Central memory CD8-positive, alpha-beta T cell (primary cell): ENCODE data around the gene AFDN.

Experiments
- ATAC-seq: fragments of 150-1000 bp; cut with Tn5 transposase; replicated peaks from 2 replicates; pipeline ENCODE4 v1.10.0; 2022; ENCODE audit warnings: mild to moderate bottlenecking, moderate FRiP score, moderate number of reproducible peaks; ENCODE audit not compliant: poor library complexity, severe bottlenecking; ENCODE audit errors: extremely low read depth
- DNase-seq, 2 donors: peaks; one replicate each; pipeline ENCODE4 v3.0.0; 2021; ENCODE audit warnings: low spot score in 2 of 2
- H3K27ac Mint-ChIP-seq: one replicate; pipeline ENCODE4 v1.8.0; 2022; ENCODE audit warnings: low read depth, mild to moderate bottlenecking, moderate library complexity, mixed read lengths
- H3K27me3 Mint-ChIP-seq: one replicate; pipeline ENCODE4 v1.8.0; 2022; ENCODE audit warnings: mixed read lengths
- H3K36me3 Mint-ChIP-seq: one replicate; pipeline ENCODE4 v1.8.0; 2022; ENCODE audit warnings: mild to moderate bottlenecking, moderate library complexity, mixed read lengths; ENCODE audit not compliant: insufficient read depth
- H3K4me1 Mint-ChIP-seq: one replicate; pipeline ENCODE4 v1.8.0; 2022; ENCODE audit warnings: mixed read lengths
- H3K4me3 Mint-ChIP-seq: one replicate; pipeline ENCODE4 v1.8.0; 2022; ENCODE audit warnings: mild to moderate bottlenecking, moderate library complexity, mixed read lengths
- H3K9me3 Mint-ChIP-seq: one replicate; pipeline ENCODE4 v1.8.0; 2022; ENCODE audit warnings: mixed read lengths

The AFDN gene

DNA sequence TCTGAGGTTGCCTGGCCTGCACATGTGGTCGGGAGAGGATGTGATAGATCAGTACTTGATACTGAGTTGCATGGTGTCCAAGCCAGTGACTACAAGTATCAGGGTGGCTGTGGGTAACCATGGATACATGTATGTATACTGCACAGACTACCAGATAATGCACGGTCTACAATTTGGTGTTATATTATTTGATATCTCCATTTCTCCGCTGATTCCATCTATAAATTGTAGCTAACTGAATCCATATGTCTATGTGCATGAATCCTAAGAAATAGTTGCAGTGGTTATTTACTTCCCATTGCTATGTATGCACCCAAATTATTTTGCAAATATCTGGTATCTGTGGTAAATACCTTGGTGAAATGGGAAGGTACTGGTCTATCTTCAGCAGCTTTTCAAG, 87.0 kb downstream of the AFDN start:
- DNase-seq, result no peak
- no peak overlapping the region for H3K27ac Mint-ChIP-seq
- H3K27me3 Mint-ChIP-seq, result no peaks in the 10 kb centered on the region
- H3K36me3 Mint-ChIP-seq, result peaks cover 11% of the 10 kb centered on the region
- no peaks in the 10 kb centered on the region for H3K4me1 Mint-ChIP-seq
- ATAC-seq, result no peak
- H3K9me3 Mint-ChIP-seq, result no peaks in the 10 kb centered on the region
- no peak overlapping the region for H3K4me3 Mint-ChIP-seq

DNA sequence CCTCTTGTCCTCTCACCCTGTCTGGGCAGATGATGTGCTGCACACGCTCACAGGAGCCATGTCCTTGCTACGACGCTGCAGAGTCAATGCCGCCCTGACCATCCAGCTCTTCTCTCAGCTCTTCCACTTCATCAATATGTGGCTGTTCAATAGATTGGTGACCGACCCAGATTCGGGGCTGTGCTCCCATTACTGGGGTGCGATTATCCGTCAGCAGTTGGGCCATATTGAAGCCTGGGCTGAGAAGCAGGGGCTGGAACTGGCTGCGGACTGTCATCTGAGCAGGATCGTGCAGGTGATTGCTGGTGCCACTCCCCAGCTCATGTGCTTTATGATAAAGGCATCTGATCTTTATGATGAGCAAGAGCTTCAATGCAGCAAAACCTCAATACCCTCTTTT, 88.4 kb downstream of the AFDN start:
- DNase-seq (no peak), ATAC-seq (no peak)
- H3K36me3 Mint-ChIP-seq, result peaks cover 14% of the 10 kb centered on the region
- no peak overlapping the region for H3K27ac Mint-ChIP-seq
- H3K4me3 Mint-ChIP-seq, result no peak overlapping the region
- H3K27me3 Mint-ChIP-seq, result no peaks in the 10 kb centered on the region
- H3K4me1 Mint-ChIP-seq, result no peaks in the 10 kb centered on the region
- no peaks in the 10 kb centered on the region for H3K9me3 Mint-ChIP-seq

DNA sequence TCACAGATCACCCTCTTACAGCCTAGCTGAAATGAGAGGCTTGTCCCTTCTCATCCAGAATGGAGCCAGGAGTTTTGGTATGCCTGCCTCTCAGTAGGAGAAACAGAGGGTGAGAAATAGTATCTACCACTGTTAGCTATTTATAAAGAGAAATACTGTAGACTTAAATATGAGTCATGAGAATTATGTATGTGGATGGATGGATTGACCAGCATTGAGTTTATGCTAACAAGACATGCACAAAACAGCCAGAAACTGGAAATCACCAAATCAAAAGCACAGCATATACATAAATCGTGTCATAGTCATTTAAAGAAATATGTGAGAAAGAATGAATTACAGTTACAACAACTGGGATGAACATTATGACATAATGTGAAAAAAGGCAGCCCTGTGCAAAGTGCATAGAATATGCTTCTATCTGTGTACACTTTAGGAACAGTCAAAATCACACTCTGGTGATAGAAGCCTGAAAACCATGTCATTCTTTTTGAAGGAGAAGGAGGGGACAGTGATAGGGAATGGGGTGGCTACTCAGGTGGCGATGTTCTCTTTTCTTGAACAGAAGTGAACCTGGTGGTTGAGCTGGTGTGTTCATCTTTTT, 90.9 kb downstream of the AFDN start:
- H3K9me3 Mint-ChIP-seq, result no peaks in the 10 kb centered on the region
- H3K36me3 Mint-ChIP-seq, result peaks cover 16% of the 10 kb centered on the region
- H3K4me3 Mint-ChIP-seq, result no peak overlapping the region
- no peaks in the 10 kb centered on the region for H3K27me3 Mint-ChIP-seq
- no peak for ATAC-seq
- DNase-seq, result no peak
- no peaks in the 10 kb centered on the region for H3K4me1 Mint-ChIP-seq
- no peak overlapping the region for H3K27ac Mint-ChIP-seq

DNA sequence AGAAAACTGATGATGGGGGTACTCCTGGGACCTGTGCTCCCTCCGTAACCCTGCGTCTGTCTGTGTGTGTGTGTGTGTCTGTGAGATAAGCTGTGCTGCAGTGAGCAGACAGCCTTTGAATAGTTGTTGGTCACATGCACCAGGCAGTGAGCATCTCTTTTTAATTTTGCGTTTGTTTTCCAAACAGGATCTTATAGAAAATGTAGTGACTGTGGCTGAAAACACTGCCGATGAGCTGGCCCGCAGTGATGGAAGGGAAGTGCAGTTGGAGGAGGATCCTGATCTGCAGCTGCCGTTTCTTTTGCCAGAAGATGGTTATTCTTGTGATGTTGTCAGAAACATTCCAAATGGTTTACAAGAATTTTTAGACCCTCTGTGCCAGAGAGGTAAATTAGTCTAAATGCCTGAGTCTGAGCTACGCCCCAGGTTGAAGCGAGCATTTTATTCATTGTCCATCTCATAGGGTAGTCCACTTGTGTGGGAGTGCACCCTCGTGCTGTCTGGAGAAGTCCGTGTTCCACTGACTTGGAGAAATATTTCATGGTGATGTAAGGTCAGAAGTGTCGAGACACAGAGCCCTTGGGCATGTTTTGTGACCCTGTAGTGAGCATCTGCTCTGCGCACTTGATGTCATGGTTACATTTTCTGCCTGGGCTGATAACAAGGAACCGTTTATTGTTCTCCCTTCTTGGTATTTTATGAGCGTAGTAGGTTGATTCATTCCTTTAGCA, 92.0 kb downstream of the AFDN start:
- Mint-ChIP-seq H3K4me1 (no peaks in the 10 kb centered on the region), H3K27ac (no peak overlapping the region), H3K36me3 (peaks cover 17% of the 10 kb centered on the region), H3K9me3 (no peaks in the 10 kb centered on the region), H3K4me3 (no peak overlapping the region), H3K27me3 (no peaks in the 10 kb centered on the region)
- DNase-seq (no peak), ATAC-seq (no peak)

DNA sequence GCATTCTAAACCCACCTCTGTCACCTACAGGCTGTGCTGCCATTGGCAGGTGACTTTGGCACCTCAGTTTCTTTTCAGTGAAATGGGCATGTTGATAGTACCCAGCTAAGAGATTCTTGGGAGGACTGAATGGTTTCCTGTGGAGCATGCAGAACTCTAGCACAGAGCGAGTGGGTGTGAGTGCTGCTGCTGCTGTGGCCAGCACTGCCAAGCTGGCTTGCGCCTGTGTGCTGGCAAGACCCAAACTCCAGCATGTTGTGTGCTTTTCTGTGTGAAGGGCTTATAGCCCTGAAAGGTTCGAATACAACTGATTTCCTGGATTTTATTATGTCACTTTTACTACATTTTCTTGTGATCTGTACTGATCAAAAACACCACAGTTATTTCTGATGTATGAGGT, 92.6 kb downstream of the AFDN start:
- Mint-ChIP-seq H3K36me3 (peaks cover 18% of the 10 kb centered on the region), H3K4me1 (no peaks in the 10 kb centered on the region), H3K4me3 (no peak overlapping the region), H3K27ac (no peak overlapping the region), H3K27me3 (no peaks in the 10 kb centered on the region), H3K9me3 (no peaks in the 10 kb centered on the region)
- no peak for ATAC-seq
- DNase-seq, result no peak

DNA sequence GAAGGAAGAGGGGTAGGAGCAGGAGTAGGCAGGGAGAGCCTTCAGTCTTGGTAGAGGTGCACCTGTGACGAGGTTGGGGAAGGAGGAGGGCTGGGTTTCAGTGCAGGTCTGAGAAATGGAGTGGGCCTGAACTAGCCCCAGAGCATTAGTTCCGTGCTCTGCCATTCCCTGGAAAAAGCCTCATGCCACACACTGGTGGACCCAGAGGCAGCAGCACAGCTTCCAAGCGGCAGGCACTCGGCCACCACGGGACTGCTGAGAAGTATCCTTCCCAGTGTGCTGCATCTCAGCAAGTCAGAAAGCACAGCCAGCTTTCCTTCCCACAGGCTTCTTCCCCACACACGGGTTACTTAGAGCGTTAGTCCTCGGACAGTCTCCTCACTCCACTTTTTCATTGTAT, 93.5 kb downstream of the AFDN start:
- H3K9me3 Mint-ChIP-seq, result no peaks in the 10 kb centered on the region
- no peaks in the 10 kb centered on the region for H3K27me3 Mint-ChIP-seq
- no peak overlapping the region for H3K4me3 Mint-ChIP-seq
- no peaks in the 10 kb centered on the region for H3K4me1 Mint-ChIP-seq
- H3K27ac Mint-ChIP-seq, result no peak overlapping the region
- H3K36me3 Mint-ChIP-seq, result peaks cover 18% of the 10 kb centered on the region
- no peak for ATAC-seq
- DNase-seq, result no peak

DNA sequence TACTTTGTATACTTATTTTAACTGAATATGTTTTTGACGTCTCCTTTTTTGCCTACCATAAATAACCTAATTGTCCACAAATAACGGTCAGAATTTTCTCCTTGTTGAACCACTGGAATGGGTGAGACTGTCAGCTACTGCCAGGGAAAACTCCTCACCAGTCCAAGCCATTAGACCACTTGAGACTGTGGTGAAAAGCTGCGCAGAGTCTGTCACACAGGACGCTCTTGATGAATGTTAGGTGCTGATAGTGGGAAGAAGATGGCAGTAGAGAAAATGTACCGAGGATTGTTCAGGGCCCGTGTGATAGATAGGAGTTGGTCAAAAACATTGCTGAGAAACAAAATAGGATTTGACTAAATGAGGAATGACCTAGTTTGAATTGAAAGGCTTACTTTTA, 95.1 kb downstream of the AFDN start:
- Mint-ChIP-seq H3K4me1 (no peaks in the 10 kb centered on the region), H3K27me3 (no peaks in the 10 kb centered on the region), H3K27ac (no peak overlapping the region), H3K4me3 (no peak overlapping the region), H3K36me3 (peaks cover 16% of the 10 kb centered on the region), H3K9me3 (no peaks in the 10 kb centered on the region)
- no peak for ATAC-seq
- DNase-seq, result no peak

DNA sequence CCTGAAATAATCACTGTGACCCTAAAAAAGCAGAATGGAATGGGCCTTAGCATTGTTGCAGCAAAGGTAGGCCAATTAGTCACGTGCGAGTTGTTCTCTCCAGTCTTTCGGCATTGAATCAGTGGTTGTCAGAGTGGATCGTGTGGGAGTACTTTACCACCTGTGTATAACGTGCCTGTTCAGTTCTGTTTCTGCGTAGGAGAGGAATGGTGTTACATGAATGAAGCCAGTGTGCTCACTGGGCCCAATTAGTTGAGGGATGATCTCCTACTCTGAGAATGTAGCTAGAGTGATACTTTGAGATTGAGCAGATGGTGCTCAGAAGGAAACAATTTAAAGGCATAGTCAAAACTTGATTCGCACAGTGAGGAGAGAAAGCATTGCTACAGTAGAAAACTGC, 98.3 kb downstream of the AFDN start:
- no peaks in the 10 kb centered on the region for H3K4me1 Mint-ChIP-seq
- H3K9me3 Mint-ChIP-seq, result no peaks in the 10 kb centered on the region
- H3K27me3 Mint-ChIP-seq, result no peaks in the 10 kb centered on the region
- H3K36me3 Mint-ChIP-seq, result peaks cover 8% of the 10 kb centered on the region
- H3K4me3 Mint-ChIP-seq, result no peak overlapping the region
- no peak overlapping the region for H3K27ac Mint-ChIP-seq
- ATAC-seq, result no peak
- DNase-seq, result no peak

DNA sequence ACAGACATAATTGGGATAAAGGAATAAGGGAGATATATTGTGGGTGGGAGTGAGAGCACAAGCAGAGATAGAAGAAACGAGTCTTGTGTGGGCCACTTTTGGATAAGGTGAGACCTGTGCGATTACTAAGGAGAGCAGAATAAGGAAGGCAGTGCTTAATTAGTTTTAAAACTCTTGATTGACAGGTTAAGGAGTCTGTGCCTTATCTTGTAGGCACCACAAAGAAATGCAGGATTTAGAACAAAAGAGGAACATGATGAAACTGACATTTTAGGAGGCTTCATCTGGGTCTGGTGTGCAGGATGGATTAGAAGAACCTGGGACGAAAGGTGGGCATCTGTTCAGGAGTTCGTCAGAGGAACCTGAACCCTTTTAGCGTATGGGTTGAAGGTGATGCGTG, 100.5 kb downstream of the AFDN start:
- H3K4me1 Mint-ChIP-seq, result no peaks in the 10 kb centered on the region
- H3K4me3 Mint-ChIP-seq, result no peak overlapping the region
- no peaks in the 10 kb centered on the region for H3K9me3 Mint-ChIP-seq
- H3K36me3 Mint-ChIP-seq, result peaks cover 10% of the 10 kb centered on the region
- H3K27ac Mint-ChIP-seq, result no peak overlapping the region
- ATAC-seq, result no peak
- H3K27me3 Mint-ChIP-seq, result no peaks in the 10 kb centered on the region
- no peak for DNase-seq

DNA sequence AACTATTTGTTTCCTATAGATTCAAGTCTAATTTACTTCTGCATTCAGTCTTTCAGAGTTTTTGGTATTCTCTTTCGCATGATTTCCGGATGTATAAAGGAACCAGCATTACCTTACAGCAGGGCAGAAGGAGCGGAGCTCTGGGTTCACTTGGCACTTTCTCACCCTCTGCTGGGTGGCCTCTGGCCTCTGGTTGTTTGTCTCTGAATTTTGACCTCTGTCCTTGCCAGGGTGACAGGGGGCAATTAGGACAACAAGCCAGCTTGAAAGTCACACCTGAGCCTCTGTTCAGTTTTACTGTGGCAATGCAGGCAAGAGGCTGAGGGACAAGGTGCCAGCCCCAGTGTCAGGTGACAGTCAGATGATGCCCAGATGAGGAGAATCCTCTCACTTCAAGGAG, 101.4 kb downstream of the AFDN start:
- Mint-ChIP-seq H3K4me3 (no peak overlapping the region), H3K9me3 (no peaks in the 10 kb centered on the region), H3K36me3 (peaks cover 7% of the 10 kb centered on the region), H3K27ac (no peak overlapping the region), H3K4me1 (no peaks in the 10 kb centered on the region), H3K27me3 (no peaks in the 10 kb centered on the region)
- DNase-seq, result no peak
- no peak for ATAC-seq

DNA sequence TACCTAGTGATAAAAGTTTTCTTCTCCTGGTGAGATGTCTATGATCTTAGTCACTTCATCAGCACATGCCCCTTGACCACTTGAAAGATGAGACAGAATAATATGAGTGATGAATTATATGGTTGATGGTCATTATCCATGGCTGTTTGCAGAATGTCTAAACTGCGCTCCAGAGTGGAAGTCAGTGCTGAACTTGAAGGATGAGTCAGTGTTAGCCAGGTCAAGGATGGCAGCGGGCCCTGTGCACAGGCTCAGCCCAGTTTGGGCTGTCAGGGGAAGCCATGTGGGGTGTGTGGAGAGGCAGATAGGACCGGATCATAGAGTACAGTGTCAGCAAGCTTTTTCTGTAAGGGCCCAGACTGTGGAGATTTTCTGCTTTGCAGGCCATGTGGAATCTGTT, 103.6 kb downstream of the AFDN start:
- no peak for ATAC-seq
- DNase-seq, result no peak
- peaks cover 5% of the 10 kb centered on the region for H3K36me3 Mint-ChIP-seq
- H3K4me1 Mint-ChIP-seq, result no peaks in the 10 kb centered on the region
- H3K27ac Mint-ChIP-seq, result no peak overlapping the region
- H3K27me3 Mint-ChIP-seq, result no peaks in the 10 kb centered on the region
- no peaks in the 10 kb centered on the region for H3K9me3 Mint-ChIP-seq
- no peak overlapping the region for H3K4me3 Mint-ChIP-seq

DNA sequence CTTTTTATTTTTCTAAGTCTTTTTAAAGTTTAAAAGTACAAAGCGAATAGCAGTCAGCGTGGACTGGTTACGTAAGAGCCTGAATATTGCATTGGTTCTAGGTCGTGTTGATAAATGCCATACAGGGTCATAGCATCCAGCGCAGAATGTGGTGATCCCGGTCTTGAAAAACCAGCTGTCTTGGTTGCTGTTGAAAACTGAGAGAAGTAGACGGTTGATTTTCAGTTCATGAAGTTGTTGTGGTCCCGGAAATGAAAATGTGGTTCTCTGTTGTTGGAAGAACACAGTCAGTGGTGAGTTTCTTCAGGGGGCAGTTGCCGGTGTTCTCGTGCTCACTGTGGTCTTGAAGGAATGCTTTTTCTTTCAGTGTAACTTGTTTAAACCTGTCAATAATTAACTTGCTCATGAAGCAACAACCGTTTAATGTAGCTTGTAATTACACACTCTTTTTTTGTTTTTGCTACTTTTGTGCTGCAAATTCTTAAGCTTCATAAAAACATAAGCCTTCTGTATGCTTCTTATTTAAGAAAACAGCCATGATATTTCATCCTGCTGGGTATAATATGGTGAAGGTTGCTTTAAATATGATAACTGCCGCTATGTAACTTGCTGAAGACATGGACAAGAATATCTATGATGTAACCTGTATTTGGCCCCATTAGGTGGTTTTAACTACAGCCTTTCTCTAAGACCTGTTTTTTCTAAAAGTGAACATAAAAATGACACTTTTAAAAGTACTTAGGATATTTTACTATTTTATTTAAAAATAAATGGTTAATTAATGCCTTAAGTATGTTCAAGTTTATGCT, 106.0 kb downstream of the AFDN start:
- DNase-seq (no peak), ATAC-seq (no peak)
- H3K36me3 Mint-ChIP-seq, result peaks cover 5% of the 10 kb centered on the region
- H3K9me3 Mint-ChIP-seq, result no peaks in the 10 kb centered on the region
- no peaks in the 10 kb centered on the region for H3K27me3 Mint-ChIP-seq
- H3K4me3 Mint-ChIP-seq, result no peak overlapping the region
- no peaks in the 10 kb centered on the region for H3K4me1 Mint-ChIP-seq
- no peak overlapping the region for H3K27ac Mint-ChIP-seq

DNA sequence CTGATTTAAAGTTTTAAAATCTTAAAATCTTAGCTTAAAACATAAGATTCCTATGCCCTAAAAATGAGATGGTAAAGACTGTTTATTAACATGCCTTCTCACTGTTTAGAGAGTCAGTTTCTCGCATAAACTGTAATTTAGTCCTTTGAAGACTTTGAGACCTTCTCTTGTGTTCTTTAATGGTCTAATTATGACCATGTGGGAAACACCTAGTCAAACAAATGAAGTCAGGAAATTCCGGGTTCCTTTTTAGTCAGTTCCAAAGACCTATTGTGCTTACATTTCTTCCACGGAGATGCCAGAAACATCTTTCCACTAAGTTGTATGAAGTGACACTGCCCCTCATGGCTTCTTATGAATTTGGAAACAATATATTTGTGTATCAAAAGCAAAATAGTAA, 106.6 kb downstream of the AFDN start:
- peaks cover 4% of the 10 kb centered on the region for H3K36me3 Mint-ChIP-seq
- no peak overlapping the region for H3K27ac Mint-ChIP-seq
- H3K27me3 Mint-ChIP-seq, result no peaks in the 10 kb centered on the region
- no peaks in the 10 kb centered on the region for H3K4me1 Mint-ChIP-seq
- ATAC-seq, result no peak
- no peak overlapping the region for H3K4me3 Mint-ChIP-seq
- no peak for DNase-seq
- H3K9me3 Mint-ChIP-seq, result no peaks in the 10 kb centered on the region
